GM23248 (cell line): ENCODE data around the gene MRPS2. TPM values are rescaled to one million over a fixed set of nuclear protein-coding genes. Genes with fewer than 3 reads are reported as not detected.

ENCODE experiments used
- DNase-seq: peaks from one replicate; pipeline ENCODE4 v3.0.0-alpha.2; 2015
- H2AFZ ChIP-seq: fragments of 200-600 bp; sonication (generic); 2 replicates; pipeline ENCODE4 v1.6.1; 2016; ENCODE audit warnings: antibody characterized with exemption
- H3F3A ChIP-seq: fragments of 200-600 bp; sonication (generic); 2 replicates; pipeline ENCODE4 v1.6.1; 2016; ENCODE audit warnings: mild to moderate bottlenecking, antibody characterized with exemption, mixed run types; ENCODE audit not compliant: insufficient read depth
- H3K27ac ChIP-seq: fragments of 200-600 bp; sonication (generic); 2 replicates; pipeline ENCODE4 v1.5.1; 2016; ENCODE audit warnings: mild to moderate bottlenecking
- H3K27me3 ChIP-seq: fragments of 200-600 bp; sonication (generic); replicated peaks from 2 replicates; pipeline ENCODE4 v1.6.1; 2016; ENCODE audit warnings: mild to moderate bottlenecking; ENCODE audit not compliant: insufficient read depth
- H3K36me3 ChIP-seq: fragments of 200-600 bp; sonication (generic); 2 replicates; pipeline ENCODE4 v1.6.1; 2016; ENCODE audit warnings: low read depth, mild to moderate bottlenecking
- H3K4me1 ChIP-seq: fragments of 200-600 bp; sonication (generic); 2 replicates; pipeline ENCODE4 v1.6.1; 2016; ENCODE audit warnings: mild to moderate bottlenecking; ENCODE audit not compliant: insufficient read depth
- H3K4me2 ChIP-seq: fragments of 200-600 bp; sonication (generic); one replicate; pipeline ENCODE4 v1.6.1; 2016; ENCODE audit warnings: mild to moderate bottlenecking; ENCODE audit not compliant: unreplicated experiment
- H3K4me3 ChIP-seq: fragments of 200-600 bp; sonication (generic); 2 replicates; pipeline ENCODE4 v1.5.1; 2016; ENCODE audit warnings: mild to moderate bottlenecking
- H3K79me2 ChIP-seq: fragments of 200-600 bp; sonication (generic); 2 replicates; pipeline ENCODE4 v1.6.1; 2016; ENCODE audit warnings: mild to moderate bottlenecking; ENCODE audit not compliant: insufficient read depth
- H3K9ac ChIP-seq: fragments of 200-600 bp; sonication (generic); 2 replicates; pipeline ENCODE4 v1.6.1; 2016; ENCODE audit warnings: mild to moderate bottlenecking
- H3K9me2 ChIP-seq: fragments of 200-600 bp; sonication (generic); 2 replicates; pipeline ENCODE4 v1.6.1; 2016; ENCODE audit warnings: mixed run types, mild to moderate bottlenecking, moderate library complexity; ENCODE audit not compliant: insufficient read depth
- H3K9me3 ChIP-seq: fragments of 200-600 bp; sonication (generic); one replicate; pipeline ENCODE4 v1.6.1; 2017; ENCODE audit warnings: low read depth
- H4K20me1 ChIP-seq: fragments of 200-600 bp; sonication (generic); 2 replicates; pipeline ENCODE4 v1.6.0; 2016; ENCODE audit not compliant: insufficient read depth
- EZH2 ChIP-seq: fragments of 200-600 bp; sonication (generic); IDR thresholded peaks from 2 replicates; pipeline ENCODE4 v1.6.1; 2018; ENCODE audit warnings: antibody characterized with exemption, mild to moderate bottlenecking; ENCODE audit not compliant: insufficient read depth, poor library complexity, severe bottlenecking
- EZH2phosphoT487 ChIP-seq: fragments of 200-600 bp; sonication (generic); IDR thresholded peaks from 2 replicates; pipeline ENCODE4 v1.6.1; 2018; ENCODE audit warnings: antibody characterized with exemption, moderate library complexity, mild to moderate bottlenecking, low read depth; ENCODE audit not compliant: insufficient read depth
- WGBS, 2 experiments: methylation state at CpG; one replicate each; pipeline ENCODE4 v1.1.6; 2015 to 2017; ENCODE audit warnings: low lambda C conversion rate in 2 of 2, low coverage in 1 of 2; ENCODE audit errors: missing lambda C conversion rate in 2 of 2; 5-methylcytosine and 5-hydroxymethylcytosine counted together
- in situ Hi-C: fragments of 300-500 bp; cut with MboI; formaldehyde crosslinking; loops from 2 replicates; pipeline ENCODE4 v1.15.0; 2020
- polyA plus RNA-seq: library from polyadenylated mRNA; unstranded; fragments of >200 nt; fragmentation: Nextera tagmentation; extraction: Ambion mirVana; gene quantifications from 2 replicates; pipeline ENCODE4 v1.2.1, GENCODE V29; 2016
- total RNA-seq: library from RNA; depleted of rRNA; stranded (reverse); fragments of >200 nt; shearing (Covaris generic); gene quantifications from 2 replicates; pipeline ENCODE4 v1.2.3, GENCODE V29; 2014

Gene MRPS2
- total and polyA plus RNA-seq, 2 experiments from 2014 or later = 45.3 to 51.7 TPM

GRCh38 chr9:135519179-135519971 lies 18.9 kb downstream of the MRPS2 start:
- Histone ChIP-seq H3K9ac (no peak overlapping the region), H3K36me3 (no peaks in the 10 kb centered on the region), H3F3A (no peaks in the 10 kb centered on the region), H3K4me3 (no peak overlapping the region), H3K9me2 (no peaks in the 10 kb centered on the region), H3K27me3 (peaks cover 23% of the 10 kb centered on the region; the same call in 1 of the 2 replicates), H4K20me1 (no peaks in the 10 kb centered on the region), H3K4me2 (no peak overlapping the region), H3K4me1 (no peaks in the 10 kb centered on the region), H2AFZ (no peak overlapping the region), H3K27ac (no peak overlapping the region), H3K9me3 (no peaks in the 10 kb centered on the region), H3K79me2 (no peaks in the 10 kb centered on the region)
- TF ChIP-seq EZH2 (no peak), EZH2phosphoT487 (no peak)
- in situ Hi-C loops = no loop called here
- no peak for DNase-seq
- WGBS, 2 experiments = 83 to 92% methylated on average over 10 of the region's 10 CpGs

- no peaks in the 10 kb centered on the region for H3K9me2 ChIP-seq
- TF ChIP-seq EZH2phosphoT487 = no peak
- no peak for TF ChIP-seq EZH2
- no peaks in the 10 kb centered on the region for H3K79me2 ChIP-seq
- in situ Hi-C loops = no loop called here
- no peak within 1 kb of the TSS for H3K4me2 ChIP-seq
- WGBS, 2 experiments = 74 to 78% methylated on average over 14 to 18 of the region's 18 CpGs
- peaks cover 26% of the 10 kb centered on the region; the same call in 1 of the 2 replicates for H3K27me3 ChIP-seq
- no peaks in the 10 kb centered on the region for H3K4me1 ChIP-seq
- DNase-seq = no peak
- H3K27ac ChIP-seq = no peak within 1 kb of the TSS
- no peaks in the 10 kb centered on the region for H3K36me3 ChIP-seq
- H4K20me1 ChIP-seq = no peaks in the 10 kb centered on the region
- no peak within 1 kb of the TSS for H2AFZ ChIP-seq
- no peaks in the 10 kb centered on the region for H3F3A ChIP-seq
- no peak within 1 kb of the TSS for H3K4me3 ChIP-seq
- no peaks in the 10 kb centered on the region for H3K9me3 ChIP-seq
- no peak within 1 kb of the TSS for H3K9ac ChIP-seq
Measured at GRCh38 chr9:135520916-135521607, 20.6 kb downstream of the MRPS2 start, which contains the start of gene LCN1. Gene LCN1 (plus strand): TSS chr9:135521440. CDS start chr9:135521498, 58 bp downstream.

- Histone ChIP-seq H3K4me2 (no peak overlapping the region), H3K9me3 (no peaks in the 10 kb centered on the region), H3K27ac (no peak overlapping the region), H3F3A (no peaks in the 10 kb centered on the region), H2AFZ (no peak overlapping the region), H3K9ac (no peak overlapping the region), H3K4me3 (no peak overlapping the region), H3K27me3 (peaks cover 26% of the 10 kb centered on the region; the same call in 1 of the 2 replicates), H3K9me2 (no peaks in the 10 kb centered on the region), H4K20me1 (no peaks in the 10 kb centered on the region), H3K36me3 (no peaks in the 10 kb centered on the region), H3K79me2 (no peaks in the 10 kb centered on the region), H3K4me1 (no peaks in the 10 kb centered on the region)
- TF ChIP-seq EZH2 (no peak), EZH2phosphoT487 (no peak)
- in situ Hi-C loops = no loop called here
- WGBS, 2 experiments = 67 to 74% methylated on average over 11 of the region's 11 CpGs
- no peak for DNase-seq
Measured at GRCh38 chr9:135521608-135522095, 21.2 kb downstream of the MRPS2 start.

GRCh38 chr9:135522137-135522877 lies 21.8 kb downstream of the MRPS2 start:
- H3K4me1 ChIP-seq = no peaks in the 10 kb centered on the region
- H3K27me3 ChIP-seq = peaks cover 19% of the 10 kb centered on the region; the same call in 1 of the 2 replicates
- no peaks in the 10 kb centered on the region for H3K79me2 ChIP-seq
- no peak overlapping the region for H3K4me3 ChIP-seq
- H3K4me2 ChIP-seq = no peak overlapping the region
- no peak for DNase-seq
- H3K27ac ChIP-seq = no peak overlapping the region
- in situ Hi-C loops = no loop called here
- H4K20me1 ChIP-seq = no peaks in the 10 kb centered on the region
- WGBS, 2 experiments = 38 to 46% methylated on average over 16 of the region's 16 CpGs
- no peak for TF ChIP-seq EZH2
- no peak for TF ChIP-seq EZH2phosphoT487
- no peak overlapping the region for H3K9ac ChIP-seq
- no peaks in the 10 kb centered on the region for H3K36me3 ChIP-seq
- no peaks in the 10 kb centered on the region for H3F3A ChIP-seq
- H3K9me2 ChIP-seq = no peaks in the 10 kb centered on the region
- no peaks in the 10 kb centered on the region for H3K9me3 ChIP-seq
- no peak overlapping the region for H2AFZ ChIP-seq
